ENCODE measurements around the gene GLI3.

DNA sequence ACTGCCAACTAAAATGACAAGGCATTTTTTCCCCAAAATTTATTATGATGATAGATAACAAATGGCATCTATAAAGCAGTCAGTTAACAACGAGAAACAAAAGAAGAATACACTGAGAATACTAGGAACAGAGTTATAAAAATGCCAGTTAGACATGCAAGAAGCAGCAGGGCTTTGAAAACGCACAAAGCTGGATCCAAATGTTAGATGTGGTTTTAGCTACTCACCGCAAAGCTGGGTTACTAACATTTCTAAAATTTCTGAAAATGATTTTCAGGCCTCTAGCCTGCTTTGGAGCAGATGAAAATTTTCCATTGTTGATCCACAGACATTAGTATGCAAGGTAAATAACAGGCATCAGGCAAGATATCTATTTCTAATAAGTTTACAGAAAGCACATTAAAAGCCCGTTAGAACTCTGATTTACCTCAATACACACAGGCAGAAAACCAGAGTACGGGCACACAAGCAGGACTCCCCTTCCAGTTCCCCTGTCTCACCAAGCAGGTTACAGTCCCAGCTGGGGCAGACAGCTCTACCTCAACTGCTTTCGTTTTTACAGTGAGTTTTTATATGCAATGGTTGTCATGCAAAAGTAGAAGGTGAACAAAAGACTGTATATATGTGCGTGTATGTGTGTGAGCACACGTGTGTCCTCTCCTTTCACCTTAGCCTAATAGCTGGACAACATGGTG, 37.9 kb downstream of the GLI3 start:
- TF ChIP-seq EZH2 (IDR thresholded peaks at IDR 0.05; ENCODE audit: borderline replicate concordance, low read depth, low read length, severe bottlenecking) (no peak), CTCF (IDR thresholded peaks at IDR 0.05; ENCODE audit: borderline replicate concordance, extremely low read depth, low read length, poor library complexity, severe bottlenecking) (no peak)

Measured in DND-41 (cell line).